ENCODE data around the gene CPLANE2. TPM values are rescaled to one million over a fixed set of nuclear protein-coding genes. Genes with fewer than 3 reads are reported as not detected.
A peak's percentile ranks its signal among the peaks of the same experiment; 100 is the strongest.

Gene CPLANE2
- total RNA-seq, 6 donors from 2014 or later = 3.0 to 11.6 (median 8.0) TPM

GRCh38 chr1:16212251-16212961, 24.6 kb downstream of the CPLANE2 start, which contains the start of gene ARHGEF19:
ARHGEF19 (minus strand) TSS chr1:16212652; CDS start chr1:16209054, 3,598 bp downstream.
- DNase-seq (peak; percentile 67 to 85), ATAC-seq (ENCODE audit: low FRiP score in 2 of 2) (peak in 1 of 2 donors; percentile 11)
- WGBS, 2 donors = 34 to 49% methylated on average over 5 to 14 of the region's 14 CpGs
- H3K4me3 ChIP-seq = peak within 1 kb of the TSS in 3 of 4 donors; percentile 26 to 39 (median 31)
- H3K27me3 ChIP-seq = no peaks in the 10 kb centered on the region
- H3K27ac ChIP-seq = peak within 1 kb of the TSS in 3 of 4 donors; percentile 19 to 71 (median 68)
- H3K9me3 ChIP-seq = no peaks in the 10 kb centered on the region
- TF ChIP-seq EP300 (IDR thresholded peaks at IDR 0.05) = no peak
- peak in 1 of 4 donors; percentile 42 for TF ChIP-seq POLR2A (IDR thresholded peaks at IDR 0.05)
- TF ChIP-seq, protein P1, sequence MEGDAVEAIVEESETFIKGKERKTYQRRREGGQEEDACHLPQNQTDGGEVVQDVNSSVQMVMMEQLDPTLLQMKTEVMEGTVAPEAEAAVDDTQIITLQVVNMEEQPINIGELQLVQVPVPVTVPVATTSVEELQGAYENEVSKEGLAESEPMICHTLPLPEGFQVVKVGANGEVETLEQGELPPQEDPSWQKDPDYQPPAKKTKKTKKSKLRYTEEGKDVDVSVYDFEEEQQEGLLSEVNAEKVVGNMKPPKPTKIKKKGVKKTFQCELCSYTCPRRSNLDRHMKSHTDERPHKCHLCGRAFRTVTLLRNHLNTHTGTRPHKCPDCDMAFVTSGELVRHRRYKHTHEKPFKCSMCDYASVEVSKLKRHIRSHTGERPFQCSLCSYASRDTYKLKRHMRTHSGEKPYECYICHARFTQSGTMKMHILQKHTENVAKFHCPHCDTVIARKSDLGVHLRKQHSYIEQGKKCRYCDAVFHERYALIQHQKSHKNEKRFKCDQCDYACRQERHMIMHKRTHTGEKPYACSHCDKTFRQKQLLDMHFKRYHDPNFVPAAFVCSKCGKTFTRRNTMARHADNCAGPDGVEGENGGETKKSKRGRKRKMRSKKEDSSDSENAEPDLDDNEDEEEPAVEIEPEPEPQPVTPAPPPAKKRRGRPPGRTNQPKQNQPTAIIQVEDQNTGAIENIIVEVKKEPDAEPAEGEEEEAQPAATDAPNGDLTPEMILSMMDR (IDR thresholded peaks at IDR 0.05) = no peak
- TF ChIP-seq POLR2AphosphoS5 (IDR thresholded peaks at IDR 0.05) = no peak
- H3K4me1 ChIP-seq = peaks cover 11 to 31% (median 21%) of the 10 kb centered on the region in 4 donors
- no peaks in the 10 kb centered on the region for H3K36me3 ChIP-seq

DNA sequence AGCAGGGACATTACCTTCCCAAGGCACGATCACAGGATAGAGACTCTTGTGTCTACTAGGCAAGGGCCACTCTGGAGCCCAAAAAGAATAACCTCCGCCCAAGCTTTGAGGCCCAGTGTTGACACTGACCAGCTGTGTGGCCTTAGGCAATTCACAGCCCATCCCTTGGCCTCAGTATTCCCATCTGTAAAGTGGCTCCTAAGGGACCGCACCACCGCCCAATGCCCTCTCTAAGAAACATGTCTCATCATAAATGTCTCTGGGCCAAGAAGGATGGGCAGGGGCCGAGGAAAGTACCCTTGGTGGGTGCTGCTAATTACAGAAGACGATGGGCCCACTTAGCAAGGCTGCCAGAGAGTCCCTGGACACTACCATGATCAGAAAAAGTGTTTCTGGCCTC, 25.2 kb downstream of the CPLANE2 start:
- peaks cover 10 to 34% (median 22%) of the 10 kb centered on the region in 4 donors for H3K4me1 ChIP-seq
- H3K36me3 ChIP-seq = no peaks in the 10 kb centered on the region
- H3K27me3 ChIP-seq = no peaks in the 10 kb centered on the region
- no peak for ATAC-seq (ENCODE audit: low FRiP score in 2 of 2)
- no peaks in the 10 kb centered on the region for H3K9me3 ChIP-seq
- peak overlapping the region in 3 of 4 donors; percentile 26 to 39 (median 31) for H3K4me3 ChIP-seq
- no peak for TF ChIP-seq POLR2A (IDR thresholded peaks at IDR 0.05)
- no peak for TF ChIP-seq POLR2AphosphoS5 (IDR thresholded peaks at IDR 0.05)
- TF ChIP-seq, protein P1 (IDR thresholded peaks at IDR 0.05) = no peak
- TF ChIP-seq EP300 (IDR thresholded peaks at IDR 0.05) = no peak
- WGBS, 2 donors = 62 to 82% methylated on average over 3 to 6 of the region's 6 CpGs
- DNase-seq = no peak
- H3K27ac ChIP-seq = peak overlapping the region in 3 of 4 donors; percentile 19 to 71 (median 68)

DNA sequence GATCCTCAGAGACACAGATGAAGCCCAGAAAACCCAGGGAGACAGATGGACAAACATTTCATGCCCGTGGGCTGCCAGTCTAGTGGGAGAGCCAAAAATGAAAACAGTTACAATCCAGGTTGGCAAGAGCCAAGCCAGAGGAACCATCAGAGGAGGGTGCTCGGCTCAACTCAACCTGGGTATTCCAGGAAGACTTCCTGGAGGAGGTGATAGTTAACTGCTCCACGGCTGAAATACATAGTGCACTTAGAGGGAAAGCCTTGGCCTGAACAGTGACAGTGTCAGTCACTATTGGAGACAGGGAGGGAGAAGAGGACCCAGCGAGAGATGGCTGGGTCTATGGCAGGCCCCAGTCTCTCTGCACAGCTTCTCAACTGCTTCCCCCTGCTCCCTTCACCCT, 26.4 kb downstream of the CPLANE2 start:
- Histone ChIP-seq H3K9me3 (no peaks in the 10 kb centered on the region), H3K4me1 (peaks cover 7 to 31% (median 17%) of the 10 kb centered on the region in 4 donors), H3K27ac (no peak overlapping the region), H3K27me3 (no peaks in the 10 kb centered on the region), H3K4me3 (no peak overlapping the region), H3K36me3 (no peaks in the 10 kb centered on the region)
- DNase-seq (no peak), ATAC-seq (ENCODE audit: low FRiP score in 2 of 2) (no peak)
- TF ChIP-seq POLR2AphosphoS5 (IDR thresholded peaks at IDR 0.05) = no peak
- TF ChIP-seq, protein P1 (IDR thresholded peaks at IDR 0.05) = no peak
- TF ChIP-seq EP300 (IDR thresholded peaks at IDR 0.05) = no peak
- no peak for TF ChIP-seq POLR2A (IDR thresholded peaks at IDR 0.05)
- 70 to 88% methylated on average over 4 of the region's 4 CpGs for WGBS, 2 donors

- Histone ChIP-seq H3K4me3 (no peak overlapping the region), H3K27ac (no peak overlapping the region), H3K27me3 (no peaks in the 10 kb centered on the region), H3K36me3 (no peaks in the 10 kb centered on the region), H3K4me1 (peaks cover 8 to 37% (median 18%) of the 10 kb centered on the region in 4 donors), H3K9me3 (no peaks in the 10 kb centered on the region)
- TF ChIP-seq POLR2AphosphoS5 (IDR thresholded peaks at IDR 0.05) = no peak
- no peak for TF ChIP-seq POLR2A (IDR thresholded peaks at IDR 0.05)
- WGBS, 2 donors = 75 to 81% methylated on average over 4 to 11 of the region's 11 CpGs
- peak in 1 of 2 donors; percentile 62 for DNase-seq
- ATAC-seq (ENCODE audit: low FRiP score in 2 of 2) = no peak
Observed at GRCh38 chr1:16209847-16210407, 27.1 kb downstream of the CPLANE2 start.

- no peaks in the 10 kb centered on the region for H3K9me3 ChIP-seq
- WGBS, 2 donors = 77 to 83% methylated on average over 8 to 9 of the region's 9 CpGs
- peaks cover 8 to 37% (median 18%) of the 10 kb centered on the region in 4 donors for H3K4me1 ChIP-seq
- H3K27me3 ChIP-seq = no peaks in the 10 kb centered on the region
- TF ChIP-seq, protein P1 (IDR thresholded peaks at IDR 0.05) = no peak
- TF ChIP-seq POLR2A (IDR thresholded peaks at IDR 0.05) (no peak), POLR2AphosphoS5 (IDR thresholded peaks at IDR 0.05) (no peak), EP300 (IDR thresholded peaks at IDR 0.05) (no peak)
- DNase-seq = no peak
- ATAC-seq (ENCODE audit: low FRiP score in 2 of 2) = no peak
- H3K36me3 ChIP-seq = no peaks in the 10 kb centered on the region
- no peak overlapping the region for H3K27ac ChIP-seq
- no peak overlapping the region for H3K4me3 ChIP-seq
Observed at GRCh38 chr1:16209132-16209846, 27.7 kb downstream of the CPLANE2 start.

All from upper lobe of left lung (tissue), 6 donors.